DMS53 (cell line): ENCODE measurements around the gene PROCR.
A peak's percentile ranks its signal among the peaks of the same experiment; 100 is the strongest.
"Not testable (repeated sequence)": the region's sequence is repeated elsewhere in the genome, so short reads cannot be mapped to it uniquely, and the experiment has no call there.

Experiments
- DNase-seq: peaks from one replicate; lab custom pipeline; 2025; lab: John Stamatoyannopoulos, UW

Gene PROCR

GRCh38 chr20:35171753-35172433 is at the start of gene PROCR:
PROCR (plus strand) TSS chr20:35172072; CDS start chr20:35172155, 83 bp downstream.
- peak; percentile 70 for DNase-seq

- no peak for DNase-seq
These were observed 49.0 kb upstream of the PROCR start for GRCh38 chr20:35122756-35123405.

GRCh38 chr20:35125753-35126152 is 46.1 kb upstream of the PROCR start:
- DNase-seq: no peak

- peak; percentile 82 for DNase-seq
These were observed 42.2 kb upstream of the PROCR start for GRCh38 chr20:35129647-35130069.

- DNase-seq: no peak
These were observed 39.9 kb upstream of the PROCR start for GRCh38 chr20:35131934-35132333.

- no peak for DNase-seq
These were observed 38.8 kb upstream of the PROCR start for GRCh38 chr20:35133031-35133430.

GRCh38 chr20:35133735-35134134 is 38.1 kb upstream of the PROCR start:
- DNase-seq: no peak

GRCh38 chr20:35134472-35134871 is 37.4 kb upstream of the PROCR start:
- no peak for DNase-seq

- no peak for DNase-seq
These were observed 37.0 kb upstream of the PROCR start for GRCh38 chr20:35134880-35135279.

- DNase-seq: no peak
These were observed 35.8 kb upstream of the PROCR start for GRCh38 chr20:35135867-35136586.

GRCh38 chr20:35144694-35145093 is 27.2 kb upstream of the PROCR start:
- DNase-seq: no peak

GRCh38 chr20:35145141-35145564 is 26.7 kb upstream of the PROCR start:
- peak; percentile 82 for DNase-seq

GRCh38 chr20:35146299-35146919 is 25.5 kb upstream of the PROCR start:
- peak; percentile 73 for DNase-seq

GRCh38 chr20:35146920-35147574 is 24.8 kb upstream of the PROCR start, which contains the start of gene EDEM2:
EDEM2 (minus strand) TSS chr20:35147336; CDS start chr20:35147258, 78 bp downstream.
- peak; percentile 97 for DNase-seq

- DNase-seq: peak; percentile 75
These were observed 24.2 kb upstream of the PROCR start for GRCh38 chr20:35147575-35148071.

- DNase-seq: no peak
These were observed 20.9 kb upstream of the PROCR start for GRCh38 chr20:35150846-35151579.

GRCh38 chr20:35151736-35152135 is 20.1 kb upstream of the PROCR start:
- no peak for DNase-seq

GRCh38 chr20:35155936-35156335 is 15.9 kb upstream of the PROCR start:
- DNase-seq: no peak

GRCh38 chr20:35156978-35157377 is 14.9 kb upstream of the PROCR start:
- no peak for DNase-seq

GRCh38 chr20:35160341-35160740 is 11.5 kb upstream of the PROCR start:
- not testable (repeated sequence) for DNase-seq

GRCh38 chr20:35164531-35164930 is 7.3 kb upstream of the PROCR start:
- not testable (repeated sequence) for DNase-seq
